Tibial artery (tissue), 4 donors: ENCODE results near the gene PPP2R5A.

Source experiments
- DNase-seq, 2 donors: peaks; one replicate each; pipeline ENCODE4 v3.0.0-alpha.2; 2019
- H3K27ac ChIP-seq, 2 donors: fragments of 200-600 bp; sonication (generic) in 1 of 2; 1 replicate in 1 of 2; 2 replicates in 1 of 2; pipeline ENCODE4 v1.5.1; 2018 to 2019; ENCODE audit warnings: mild to moderate bottlenecking in 1 of 2
- H3K27me3 ChIP-seq, 2 donors: fragments of 200-600 bp; sonication (generic) in 1 of 2; one replicate each; pipeline versions ENCODE4 v1.5.1 to v1.6.0; 2016 to 2019
- H3K36me3 ChIP-seq, 3 donors: fragments of 200-600 bp; sonication (generic) in 2 of 3; one replicate each; pipeline ENCODE4 v1.5.1; 2016 to 2019; ENCODE audit warnings: mild to moderate bottlenecking in 2 of 3
- H3K4me1 ChIP-seq, 4 donors: fragments of 200-600 bp; sonication (generic) in 2 of 4; 1 replicate in 3 of 4; 2 replicates in 1 of 4; pipeline ENCODE4 v1.5.1; 2016 to 2019
- H3K4me3 ChIP-seq, 2 donors: fragments of 200-600 bp; sonication (generic) in 1 of 2; 1 replicate in 1 of 2; 2 replicates in 1 of 2; pipeline ENCODE4 v1.5.1; 2018 to 2019; ENCODE audit warnings: mild to moderate bottlenecking in 2 of 2
- H3K9me3 ChIP-seq, 3 donors: fragments of 200-600 bp; sonication (generic) in 1 of 3; one replicate each; pipeline ENCODE4 v1.5.1; 2016 to 2019
- intact Hi-C: fragments of 100-400 bp; cut with DNase I; formaldehyde crosslinking; loops from one replicate; pipeline ENCODE4 v1.15.0; 2023; ENCODE audit warnings: low total_unique reads
- TF ChIP-seq, protein P1 (sequence below), 2 experiments: fragments of 200-600 bp in 1 of 2; fragments of 450-650 bp in 1 of 2; IDR thresholded peaks; one replicate each; pipeline ENCODE4 v1.5.1; 2017 to 2019; ENCODE audit warnings: antibody characterized with exemption in 2 of 2, mild to moderate bottlenecking in 1 of 2, moderate library complexity in 1 of 2

The PPP2R5A gene

DNA sequence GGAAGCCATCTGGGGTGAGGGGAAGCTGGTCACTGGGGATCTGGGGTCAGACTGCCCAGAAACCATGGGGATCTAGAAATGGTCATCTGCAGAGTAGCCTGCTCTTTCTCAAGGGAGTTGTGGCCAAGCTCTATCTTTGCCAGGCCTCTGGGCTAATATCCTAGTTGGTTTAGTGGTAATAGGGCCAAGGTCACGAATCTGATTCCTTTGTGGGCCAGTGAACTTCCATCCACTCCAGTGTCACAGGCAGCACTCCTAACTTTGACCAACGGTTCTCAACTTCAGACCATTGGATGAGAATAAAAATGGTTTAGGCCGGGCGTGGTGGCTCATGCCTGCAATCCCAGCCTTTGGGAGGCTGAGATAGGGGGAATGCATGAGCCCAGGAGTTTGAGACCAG lies 28.1 kb upstream of the PPP2R5A start:
- no peak for DNase-seq
- no peak overlapping the region for H3K27ac ChIP-seq
- H3K9me3 ChIP-seq, result no peaks in the 10 kb centered on the region
- H3K4me3 ChIP-seq, result no peak overlapping the region
- TF ChIP-seq, protein P1, sequence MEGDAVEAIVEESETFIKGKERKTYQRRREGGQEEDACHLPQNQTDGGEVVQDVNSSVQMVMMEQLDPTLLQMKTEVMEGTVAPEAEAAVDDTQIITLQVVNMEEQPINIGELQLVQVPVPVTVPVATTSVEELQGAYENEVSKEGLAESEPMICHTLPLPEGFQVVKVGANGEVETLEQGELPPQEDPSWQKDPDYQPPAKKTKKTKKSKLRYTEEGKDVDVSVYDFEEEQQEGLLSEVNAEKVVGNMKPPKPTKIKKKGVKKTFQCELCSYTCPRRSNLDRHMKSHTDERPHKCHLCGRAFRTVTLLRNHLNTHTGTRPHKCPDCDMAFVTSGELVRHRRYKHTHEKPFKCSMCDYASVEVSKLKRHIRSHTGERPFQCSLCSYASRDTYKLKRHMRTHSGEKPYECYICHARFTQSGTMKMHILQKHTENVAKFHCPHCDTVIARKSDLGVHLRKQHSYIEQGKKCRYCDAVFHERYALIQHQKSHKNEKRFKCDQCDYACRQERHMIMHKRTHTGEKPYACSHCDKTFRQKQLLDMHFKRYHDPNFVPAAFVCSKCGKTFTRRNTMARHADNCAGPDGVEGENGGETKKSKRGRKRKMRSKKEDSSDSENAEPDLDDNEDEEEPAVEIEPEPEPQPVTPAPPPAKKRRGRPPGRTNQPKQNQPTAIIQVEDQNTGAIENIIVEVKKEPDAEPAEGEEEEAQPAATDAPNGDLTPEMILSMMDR (IDR thresholded peaks at IDR 0.05), result no peak
- no peaks in the 10 kb centered on the region for H3K36me3 ChIP-seq
- H3K4me1 ChIP-seq, result no peaks in the 10 kb centered on the region
- H3K27me3 ChIP-seq, result no peaks in the 10 kb centered on the region
- intact Hi-C loops, result no loop called here

DNA sequence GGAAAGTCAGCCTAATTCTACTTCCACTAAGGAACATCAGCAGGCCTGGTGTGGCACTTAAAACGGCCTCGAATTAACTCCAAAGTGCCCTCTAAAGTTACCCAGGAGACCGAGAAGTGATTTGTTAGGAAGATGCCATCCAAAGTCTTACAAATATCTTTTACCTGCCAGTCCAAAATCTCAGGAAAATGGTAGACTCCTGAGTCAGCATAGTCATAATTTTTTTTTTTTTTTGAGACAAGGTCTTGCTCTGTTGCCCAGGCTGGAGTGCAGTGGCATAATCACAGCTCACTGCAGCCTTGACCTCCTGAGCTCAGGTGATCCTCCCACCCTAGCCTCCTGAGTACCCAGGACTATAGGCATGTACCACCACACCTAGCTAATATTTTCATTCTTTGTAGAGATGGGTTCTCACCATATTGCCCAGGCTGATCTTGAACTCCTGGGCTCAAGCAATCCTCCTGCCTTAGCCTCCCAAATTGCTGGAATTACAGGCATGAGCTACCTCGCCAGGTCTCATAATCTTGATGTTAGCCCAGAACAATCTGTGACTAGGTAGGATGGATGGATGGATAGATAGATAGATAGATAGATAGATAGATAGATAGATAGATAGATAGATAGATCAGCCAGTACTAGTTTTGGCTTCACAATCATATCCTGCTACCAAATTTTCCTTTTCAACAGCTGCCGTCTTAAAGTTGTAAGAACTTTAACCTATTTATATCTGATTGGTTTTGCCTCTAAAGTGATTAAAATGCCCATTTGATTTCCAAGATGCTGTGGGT lies 25.3 kb upstream of the PPP2R5A start:
- Histone ChIP-seq H3K36me3 (no peaks in the 10 kb centered on the region), H3K27me3 (no peaks in the 10 kb centered on the region), H3K4me1 (no peaks in the 10 kb centered on the region), H3K4me3 (no peak overlapping the region), H3K27ac (no peak overlapping the region), H3K9me3 (no peaks in the 10 kb centered on the region)
- TF ChIP-seq, protein P1 (IDR thresholded peaks at IDR 0.05), result no peak
- intact Hi-C loops, result no loop called here
- DNase-seq, result no peak

DNA sequence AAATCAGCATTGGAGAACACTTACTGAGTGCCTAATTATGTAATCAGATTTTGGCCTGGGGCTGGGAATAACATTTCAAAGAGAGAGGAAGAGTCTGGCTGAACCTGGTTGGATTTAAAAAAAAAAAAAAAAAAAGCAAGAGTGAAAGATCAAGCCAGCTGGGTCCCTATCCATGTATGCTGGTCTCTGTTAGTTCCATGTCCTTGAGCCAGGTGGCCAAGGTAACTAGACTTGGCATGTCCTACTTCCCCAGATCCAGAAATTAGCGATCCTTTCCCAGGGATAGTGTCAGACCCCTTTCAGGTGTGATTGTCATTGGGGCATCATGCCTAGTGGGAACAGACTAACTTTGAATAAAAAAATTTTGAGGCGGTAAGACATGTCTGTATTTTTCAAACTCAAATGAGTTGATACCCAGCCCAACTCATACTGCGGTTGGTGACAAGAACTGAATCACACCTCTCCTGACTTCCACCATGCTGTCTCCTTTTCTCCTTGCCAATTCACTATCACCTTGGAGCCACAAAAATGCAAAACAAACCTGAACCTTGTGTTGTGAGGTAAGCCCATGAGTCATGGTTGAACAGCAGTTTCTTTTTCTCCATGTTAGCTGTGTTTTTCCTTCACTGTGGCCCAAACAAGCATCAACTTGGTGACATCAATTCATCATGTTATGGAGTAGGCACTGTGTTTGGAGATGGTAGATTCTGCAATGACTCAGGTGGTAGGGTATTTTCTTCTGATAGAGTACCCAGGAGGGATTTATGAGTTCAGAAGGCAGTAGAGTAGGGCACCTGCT lies 24.5 kb upstream of the PPP2R5A start:
- TF ChIP-seq, protein P1 (IDR thresholded peaks at IDR 0.05), result no peak
- no peaks in the 10 kb centered on the region for H3K36me3 ChIP-seq
- no peak overlapping the region for H3K27ac ChIP-seq
- no peaks in the 10 kb centered on the region for H3K4me1 ChIP-seq
- no peak overlapping the region for H3K4me3 ChIP-seq
- H3K27me3 ChIP-seq, result no peaks in the 10 kb centered on the region
- DNase-seq, result no peak
- no peaks in the 10 kb centered on the region for H3K9me3 ChIP-seq
- intact Hi-C loops, result no loop called here

DNA sequence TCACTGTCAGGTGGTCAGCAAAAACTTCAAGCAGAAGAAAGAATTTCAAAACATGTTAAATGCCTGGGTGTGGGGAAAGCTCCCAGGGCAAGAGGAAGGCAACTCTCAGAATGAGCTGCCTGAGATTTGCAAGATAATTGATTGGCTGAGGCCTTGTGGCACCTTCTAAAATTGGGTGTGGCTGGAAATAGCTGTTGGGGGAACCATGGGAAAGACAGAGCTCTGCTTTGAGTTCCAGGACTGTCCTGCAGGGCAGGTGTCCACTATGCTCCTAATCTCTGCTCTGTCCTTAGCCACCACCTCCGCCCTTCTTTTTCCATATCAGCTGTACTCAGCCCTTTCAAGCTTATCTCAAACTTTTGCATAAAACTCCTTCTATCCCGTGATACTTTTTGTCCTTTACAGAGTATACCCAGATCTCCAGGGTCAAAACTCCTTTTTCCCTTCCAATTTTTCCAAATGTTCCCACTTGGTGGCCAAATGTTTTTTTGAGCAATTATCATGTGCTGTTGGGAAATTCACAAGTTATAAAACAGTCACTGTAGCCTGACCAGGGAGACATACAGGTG lies 23.8 kb upstream of the PPP2R5A start:
- intact Hi-C loops, result no loop called here
- DNase-seq, result no peak
- TF ChIP-seq, protein P1 (IDR thresholded peaks at IDR 0.05), result no peak
- H3K27ac ChIP-seq, result no peak overlapping the region
- no peaks in the 10 kb centered on the region for H3K36me3 ChIP-seq
- no peaks in the 10 kb centered on the region for H3K9me3 ChIP-seq
- H3K4me1 ChIP-seq, result no peaks in the 10 kb centered on the region
- no peaks in the 10 kb centered on the region for H3K27me3 ChIP-seq
- H3K4me3 ChIP-seq, result no peak overlapping the region

DNA sequence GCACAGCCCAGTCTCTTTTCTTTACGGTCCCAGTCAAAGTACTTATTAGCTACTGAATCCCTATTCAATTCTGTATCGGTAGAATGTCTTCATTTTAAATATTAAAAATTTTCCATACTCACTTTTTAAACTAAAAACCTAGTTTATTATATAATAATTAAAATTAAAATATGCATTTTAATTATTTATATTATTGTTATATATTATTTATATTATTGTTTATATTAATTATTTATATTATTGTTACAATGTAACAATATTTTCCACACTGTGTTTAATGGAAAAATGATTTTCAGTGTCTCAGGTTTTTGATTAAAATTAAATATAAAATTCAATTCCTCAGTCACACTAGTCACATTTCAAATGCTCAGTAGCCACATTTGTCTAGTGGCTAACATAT lies 18.2 kb upstream of the PPP2R5A start:
- TF ChIP-seq, protein P1 (IDR thresholded peaks at IDR 0.05), result no peak
- intact Hi-C loops, result no loop called here
- Histone ChIP-seq H3K27me3 (no peaks in the 10 kb centered on the region), H3K9me3 (no peaks in the 10 kb centered on the region), H3K4me1 (no peaks in the 10 kb centered on the region), H3K4me3 (no peak overlapping the region), H3K36me3 (no peaks in the 10 kb centered on the region), H3K27ac (no peak overlapping the region)
- no peak for DNase-seq
